Panc1 (cell line): ENCODE measurements around the gene CDK5RAP3. TPM values are rescaled to one million over a fixed set of nuclear protein-coding genes. Genes with fewer than 3 reads are reported as not detected.

Experiments
- ATAC-seq: fragments of 200-7000 bp; cut with Tn5 transposase; 2 replicates; pipeline ENCODE4 v1.9.1; 2020; ENCODE audit warnings: mild to moderate bottlenecking, moderate library complexity
- BruUV-seq: library from RNA; stranded (reverse); fragments of 400-500 nt; replicated peaks from 2 replicates; lab custom pipeline; 2021; lab: Mats Ljungman, UMichigan
- CTCF ChIA-PET: fragments of 300-600 bp; sonication (Branson Sonifier 250); formaldehyde crosslinking; loops from one replicate; lab custom pipeline; 2022; ENCODE audit warnings: antibody characterized with exemption; lab: Charles Lee
- POLR2A ChIA-PET: fragments of 300-600 bp; sonication (Branson Sonifier 250); formaldehyde crosslinking; loops from one replicate; lab custom pipeline; 2022; ENCODE audit warnings: antibody characterized with exemption; lab: Charles Lee
- DNase-seq: peaks from one replicate; pipeline ENCODE4 v3.0.0-alpha.2; 2010; ENCODE audit warnings: low read depth, low spot score
- H3K27ac ChIP-seq: 2 replicates; pipeline ENCODE4 v1.5.1; 2011; ENCODE audit warnings: mild to moderate bottlenecking, low read length, inconsistent platforms
- H3K27me3 ChIP-seq: fragments of 200-500 bp; sonication (Bioruptor generic); 2 replicates; pipeline ENCODE4 v1.6.0; 2014; ENCODE audit warnings: low read length, inconsistent platforms; ENCODE audit not compliant: control insufficient read depth, insufficient read depth
- H3K36me3 ChIP-seq: fragments of 200-500 bp; sonication (Bioruptor generic); 2 replicates; pipeline ENCODE4 v1.5.1; 2014; ENCODE audit warnings: inconsistent platforms, mild to moderate bottlenecking, low read length, moderate library complexity; ENCODE audit not compliant: control insufficient read depth, insufficient read depth
- H3K4me1 ChIP-seq: 2 replicates; pipeline ENCODE4 v1.5.1; 2011; ENCODE audit warnings: inconsistent platforms, mild to moderate bottlenecking, low read length, moderate library complexity; ENCODE audit not compliant: control insufficient read depth, insufficient read depth
- H3K4me3 ChIP-seq, 2 experiments: 2 replicates each; pipeline ENCODE4 v1.5.1; 2011 to 2012; ENCODE audit warnings: low read depth in 2 of 2, low read length in 2 of 2, mild to moderate bottlenecking in 2 of 2, inconsistent platforms in 1 of 2, moderate library complexity in 1 of 2
- H3K9me3 ChIP-seq: fragments of 200-500 bp; sonication (Bioruptor generic); 2 replicates; pipeline ENCODE4 v1.5.1; 2014; ENCODE audit warnings: low read depth, mild to moderate bottlenecking, inconsistent platforms, low read length, moderate library complexity; ENCODE audit not compliant: control insufficient read depth, insufficient read depth
- CTCF ChIP-seq: fragments of 450-650 bp; IDR thresholded peaks from 2 replicates; pipeline ENCODE4 v1.5.1; 2017; ENCODE audit warnings: mild to moderate bottlenecking
- POLR2AphosphoS5 ChIP-seq: IDR thresholded peaks from 2 replicates; pipeline ENCODE4 v1.6.1; 2012; ENCODE audit warnings: mild to moderate bottlenecking, low read depth, low read length, moderate library complexity
- REST ChIP-seq, 2 experiments: IDR thresholded peaks; 2 replicates each; pipeline ENCODE4 v1.6.1; 2011 to 2012; ENCODE audit warnings: low read depth in 2 of 2, control low read depth in 1 of 2, low read length in 1 of 2, mild to moderate bottlenecking in 1 of 2, moderate library complexity in 1 of 2; ENCODE audit not compliant: insufficient read depth in 1 of 2
- SIN3A ChIP-seq: IDR thresholded peaks from 2 replicates; pipeline ENCODE4 v1.6.1; 2012; ENCODE audit warnings: low read depth, mild to moderate bottlenecking, low read length, moderate library complexity, borderline replicate concordance; ENCODE audit not compliant: insufficient read depth
- TCF7L2 ChIP-seq: IDR thresholded peaks from 2 replicates; pipeline ENCODE4 v1.6.1; 2011; ENCODE audit warnings: mild to moderate bottlenecking, low read depth, low read length, inconsistent platforms
- in situ Hi-C: cut with HindIII; loops from 2 replicates; pipeline ENCODE4 v1.10.0; 2016; ENCODE audit warnings: low sequenced_read_pairs, low pct_unique_long_range_greater_than_20kb
- intact Hi-C: fragments of 100-400 bp; cut with micrococcal nuclease; formaldehyde crosslinking; loops from one replicate; pipeline ENCODE4 v1.10.0; 2022; ENCODE audit not compliant: unreplicated experiment
- total RNA-seq: library from RNA; stranded (reverse); gene quantifications from one replicate; pipeline ENCODE4 v1.2.1, GENCODE V29; 2021; ENCODE audit not compliant: unreplicated experiment

The CDK5RAP3 gene
- total RNA-seq, 1 experiment from 2014 or later: 193 TPM

GRCh38 chr17:47946516-47946915 is 24.4 kb upstream of the CDK5RAP3 start:
- no peak overlapping the region for H3K4me3 ChIP-seq
- no peaks in the 10 kb centered on the region for H3K9me3 ChIP-seq
- H3K27me3 ChIP-seq: no peaks in the 10 kb centered on the region
- CTCF ChIA-PET: interaction anchor here (0.6 to 1.4 kb wide), 7 partner anchors 10 to 104 kb away, joined by 3 to 19 read pairs (median 5); partner anchors contain the start of gene CDK5RAP3
- no peaks in the 10 kb centered on the region; the same call in 1 of the 2 replicates for H3K36me3 ChIP-seq
- in situ Hi-C loops: no loop called here
- no peak overlapping the region for H3K27ac ChIP-seq
- BruUV-seq: no TSS peak
- DNase-seq: no peak
- peaks cover 20% of the 10 kb centered on the region for H3K4me1 ChIP-seq
- ATAC-seq: no peak
- TF ChIP-seq SIN3A (no peak), REST (IDR thresholded peaks at IDR 0.05; ENCODE audit: insufficient read depth in 1 of 2, low read depth in 2 of 2, low read length in 1 of 2) (no peak), CTCF (no peak), POLR2AphosphoS5 (no peak), TCF7L2 (no peak)
- intact Hi-C loops: no loop called here
- POLR2A ChIA-PET: interaction anchor here (0.5 to 0.7 kb wide), 3 partner anchors 21 to 67 kb away, joined by 3 to 7 read pairs (median 3); no protein-coding TSS in a partner anchor

- ATAC-seq (peak; percentile 74), DNase-seq (peak; percentile 68)
- ChIA-PET POLR2A (interaction anchor here (0.5 to 0.7 kb wide), 3 partner anchors 20 to 67 kb away, joined by 3 to 7 read pairs (median 3); no protein-coding TSS in a partner anchor), CTCF (interaction anchor here (0.6 to 1.4 kb wide), 9 partner anchors 10 to 272 kb away, joined by 3 to 19 read pairs (median 5); partner anchors contain the start of gene CDK5RAP3)
- in situ Hi-C loops: no loop called here
- Histone ChIP-seq H3K9me3 (no peaks in the 10 kb centered on the region), H3K36me3 (no peaks in the 10 kb centered on the region; the same call in 1 of the 2 replicates), H3K27ac (no peak overlapping the region), H3K4me3 (no peak overlapping the region), H3K27me3 (no peaks in the 10 kb centered on the region), H3K4me1 (peaks cover 19% of the 10 kb centered on the region)
- no TSS peak for BruUV-seq
- intact Hi-C loops: no loop called here
- TF ChIP-seq CTCF: peak; percentile 94
- no peak for TF ChIP-seq TCF7L2
These were observed 23.9 kb upstream of the CDK5RAP3 start for GRCh38 chr17:47946929-47947397.
